KBM-7 (cell line): ENCODE results near the gene PDCL3.

Experiments used
- DNase-seq: peaks from one replicate; pipeline ENCODE4 v3.0.0-alpha.2; 2015
- in situ Hi-C: fragments of 300-500 bp; cut with MboI; formaldehyde crosslinking; loops from 2 replicates; pipeline ENCODE4 v1.14.3; 2020; ENCODE audit warnings: low sequenced_read_pairs, low pct_unique_long_range_greater_than_20kb, mixed read lengths

PDCL3 gene

GRCh38 chr2:100603948-100604633, 41.3 kb downstream of the PDCL3 start:
- in situ Hi-C loops = loop anchor here (25.0 kb wide), 2 partner anchors 383 to 558 kb away; partner anchors contain the start of gene TBC1D8
- DNase-seq = no peak

- in situ Hi-C loops = loop anchor here (25.0 kb wide), 2 partner anchors 381 to 556 kb away; partner anchors contain the start of gene TBC1D8
- DNase-seq = no peak
These were observed 43.5 kb downstream of the PDCL3 start for GRCh38 chr2:100606332-100606725.

- DNase-seq = peak; percentile 49
These were observed 44.0 kb downstream of the PDCL3 start for GRCh38 chr2:100606726-100607343.

GRCh38 chr2:100610381-100610831, 47.6 kb downstream of the PDCL3 start:
- in situ Hi-C loops = loop anchor here (25.0 kb wide), 2 partner anchors 377 to 552 kb away; partner anchors contain the start of gene TBC1D8
- DNase-seq = peak; percentile 70

More at GRCh38 chr2:100606726-100607343, 44.0 kb downstream of the PDCL3 start:
- in situ Hi-C loops = loop anchor here (25.0 kb wide), 2 partner anchors 380 to 555 kb away; partner anchors contain the start of gene TBC1D8

- no peak for DNase-seq
- in situ Hi-C loops = loop anchor here (25.0 kb wide), 2 partner anchors 376 to 551 kb away; partner anchors contain the start of gene TBC1D8
These were observed 48.6 kb downstream of the PDCL3 start for GRCh38 chr2:100611079-100612029.

GRCh38 chr2:100612388-100613000, 49.7 kb downstream of the PDCL3 start:
- in situ Hi-C loops = loop anchor here (25.0 kb wide), 2 partner anchors 375 to 550 kb away; partner anchors contain the start of gene TBC1D8

GRCh38 chr2:100613719-100614118, 50.9 kb downstream of the PDCL3 start:
- in situ Hi-C loops = loop anchor here (25.0 kb wide), 2 partner anchors 374 to 549 kb away; partner anchors contain the start of gene TBC1D8
- no peak for DNase-seq

More at GRCh38 chr2:100612388-100613000, 49.7 kb downstream of the PDCL3 start:
- no peak for DNase-seq

- DNase-seq = no peak
- in situ Hi-C loops = loop anchor here (25.0 kb wide), 2 partner anchors 373 to 548 kb away; partner anchors contain the start of gene TBC1D8
These were observed 51.7 kb downstream of the PDCL3 start for GRCh38 chr2:100614455-100615000.

- in situ Hi-C loops = loop anchor here (25.0 kb wide), 2 partner anchors 372 to 547 kb away; partner anchors contain the start of gene TBC1D8
- no peak for DNase-seq
These were observed 52.7 kb downstream of the PDCL3 start for GRCh38 chr2:100615471-100615870.

GRCh38 chr2:100615886-100616285, 53.1 kb downstream of the PDCL3 start:
- no peak for DNase-seq
- in situ Hi-C loops = loop anchor here (25.0 kb wide), 2 partner anchors 371 to 546 kb away; partner anchors contain the start of gene TBC1D8

GRCh38 chr2:100616841-100617390, 54.1 kb downstream of the PDCL3 start:
- DNase-seq = no peak
- in situ Hi-C loops = loop anchor here (25.0 kb wide), 2 partner anchors 370 to 545 kb away; partner anchors contain the start of gene TBC1D8

GRCh38 chr2:100619951-100620350, 57.2 kb downstream of the PDCL3 start:
- in situ Hi-C loops = loop anchor here (25.0 kb wide), 2 partner anchors 367 to 542 kb away; partner anchors contain the start of gene TBC1D8
- DNase-seq = no peak

- DNase-seq = no peak
- in situ Hi-C loops = loop anchor here (25.0 kb wide), 2 partner anchors 367 to 542 kb away; partner anchors contain the start of gene TBC1D8
These were observed 57.7 kb downstream of the PDCL3 start for GRCh38 chr2:100620481-100620880.

- in situ Hi-C loops = loop anchor here (25.0 kb wide), 2 partner anchors 366 to 541 kb away; partner anchors contain the start of gene TBC1D8
- DNase-seq = no peak
These were observed 58.7 kb downstream of the PDCL3 start for GRCh38 chr2:100621371-100621951.

GRCh38 chr2:100623033-100623715, 60.4 kb downstream of the PDCL3 start:
- in situ Hi-C loops = loop anchor here (25.0 kb wide), 2 partner anchors 364 to 539 kb away; partner anchors contain the start of gene TBC1D8

GRCh38 chr2:100623930-100624329, 61.1 kb downstream of the PDCL3 start:
- in situ Hi-C loops = loop anchor here (25.0 kb wide), 2 partner anchors 363 to 538 kb away; partner anchors contain the start of gene TBC1D8
- no peak for DNase-seq

More at GRCh38 chr2:100623033-100623715, 60.4 kb downstream of the PDCL3 start:
- DNase-seq = no peak
